HepG2 (cell line): ENCODE measurements around the gene BACH1. TPM values are rescaled to one million over a fixed set of nuclear protein-coding genes. Genes with fewer than 3 reads are reported as not detected.

ENCODE experiments used
- ATAC-seq: fragments of 200-7000 bp; cut with Tn5 transposase; 3 replicates; pipeline ENCODE4 v1.9.1; 2020; ENCODE audit warnings: mild to moderate bottlenecking, moderate library complexity
- BruUV-seq: library from RNA; stranded (reverse); fragments of 400-500 nt; replicated peaks from 2 replicates; lab custom pipeline; 2021; lab: Mats Ljungman, UMichigan
- CTCF ChIA-PET: fragments of 300-600 bp; formaldehyde crosslinking; extraction: SDS; loops from one replicate; lab custom pipeline; 2021; ENCODE audit warnings: low total read pairs, inconsistent platforms, low intra/inter-chr PET ratio; lab: Yijun Ruan, JAX
- POLR2A ChIA-PET: fragments of 350-600 bp; sonication (Branson Sonifier 250); formaldehyde crosslinking; loops from one replicate; lab custom pipeline; 2020; ENCODE audit warnings: antibody characterized with exemption, inconsistent platforms; lab: Yijun Ruan, JAX
- DNase-seq: peaks from one replicate; pipeline ENCODE4 v3.0.0-alpha.2; 2015; ENCODE audit warnings: low spot score
- FAIRE-seq: peaks from 3 replicates; lab custom pipeline; 2011; peaks lifted over from hg19 to GRCh38; lab: Jason Lieb, UNC
- H2AFZ ChIP-seq: one replicate; pipeline ENCODE4 v1.6.1; 2011; ENCODE audit warnings: low read length, inconsistent platforms
- H3K27ac ChIP-seq: fragments of 300-600 bp; 3 replicates; pipeline ENCODE4 v1.8.0; 2011; ENCODE audit warnings: mixed run types, mild to moderate bottlenecking, mixed read lengths, low read length, inconsistent platforms; ENCODE audit not compliant: insufficient read depth; ENCODE audit errors: extremely low read length
- H3K27me3 ChIP-seq, 2 experiments: fragments of 200-600 bp in 1 of 2; 2 replicates in 1 of 2; 3 replicates in 1 of 2; pipeline versions ENCODE4 v1.6.0 to v1.8.0; 2011; ENCODE audit warnings: low read length in 2 of 2, mild to moderate bottlenecking in 2 of 2, moderate library complexity in 2 of 2, inconsistent platforms in 1 of 2; ENCODE audit not compliant: insufficient read depth in 2 of 2, control insufficient read depth in 1 of 2
- H3K36me3 ChIP-seq, 2 experiments: fragments of 200-600 bp in 1 of 2; replicated peaks in 1 of 2; 2 replicates in 1 of 2; 3 replicates in 1 of 2; pipeline versions ENCODE4 v1.5.1 to v1.8.0; 2011; ENCODE audit warnings: low read length in 2 of 2, inconsistent platforms in 1 of 2; ENCODE audit not compliant: insufficient read depth in 2 of 2, control insufficient read depth in 1 of 2
- H3K4me1 ChIP-seq: 2 replicates; pipeline ENCODE4 v1.5.1; 2012; ENCODE audit warnings: low read length, inconsistent platforms; ENCODE audit not compliant: insufficient read depth
- H3K4me2 ChIP-seq: 2 replicates; pipeline ENCODE4 v1.6.0; 2011; ENCODE audit warnings: low read depth, low read length, inconsistent platforms
- H3K4me3 ChIP-seq, 3 experiments: fragments of 200-600 bp in 1 of 3; sonication (generic), shearing (Covaris generic) in 1 of 3; replicated peaks in 1 of 3; 2 replicates each; pipeline ENCODE4 v1.5.1; 2011 to 2016; ENCODE audit warnings: low read length in 3 of 3, inconsistent platforms in 2 of 3, low read depth in 2 of 3, mild to moderate bottlenecking in 2 of 3, control low read depth in 1 of 3, mixed read lengths in 1 of 3; ENCODE audit not compliant: insufficient read depth in 1 of 3
- H3K79me2 ChIP-seq: one replicate; pipeline ENCODE4 v1.6.1; 2011; ENCODE audit warnings: low read length, inconsistent platforms; ENCODE audit not compliant: insufficient read depth
- H3K9ac ChIP-seq: 2 replicates; pipeline ENCODE4 v1.6.0; 2011; ENCODE audit warnings: mild to moderate bottlenecking, low read depth, low read length, inconsistent platforms; ENCODE audit not compliant: insufficient read depth
- H3K9me3 ChIP-seq: 2 replicates; pipeline ENCODE4 v1.5.1; 2012; ENCODE audit warnings: mild to moderate bottlenecking, low read length
- H4K20me1 ChIP-seq: 2 replicates; pipeline ENCODE4 v1.6.0; 2011; ENCODE audit warnings: inconsistent platforms, mild to moderate bottlenecking, low read length, moderate library complexity; ENCODE audit not compliant: insufficient read depth
- CENPT ChIP-seq: sonication (generic); formaldehyde crosslinking; IDR thresholded peaks from 2 replicates; pipeline ENCODE4 v1.8.0; 2022; ENCODE audit warnings: low read depth, mild to moderate bottlenecking, moderate library complexity, missing genetic modification reagents
- HES4 ChIP-seq: sonication (generic); formaldehyde crosslinking; IDR thresholded peaks from 2 replicates; pipeline ENCODE4 v1.9.0; 2021; ENCODE audit warnings: mild to moderate bottlenecking, missing genetic modification reagents, borderline replicate concordance
- HMGA1 ChIP-seq: sonication (generic); formaldehyde crosslinking; conservative IDR thresholded peaks from 2 replicates; pipeline ENCODE4 v1.4.0; 2020; ENCODE audit warnings: missing genetic modification reagents
- KAT8 ChIP-seq: IDR thresholded peaks from 2 replicates; pipeline ENCODE4 v1.6.1; 2016; ENCODE audit warnings: missing genetic modification reagents, missing compliant biosample characterization
- MATR3 ChIP-seq: sonication (generic); formaldehyde crosslinking; IDR thresholded peaks from 2 replicates; pipeline ENCODE4 v1.4.0; 2020; ENCODE audit warnings: missing genetic modification reagents
- MED13 ChIP-seq: sonication (generic); formaldehyde crosslinking; IDR thresholded peaks from 2 replicates; pipeline ENCODE4 v1.5.0; 2020; ENCODE audit warnings: missing genetic modification reagents
- NFKBIZ ChIP-seq: IDR thresholded peaks from 2 replicates; pipeline ENCODE4 v1.6.1; 2018; ENCODE audit warnings: missing genetic modification reagents, missing compliant biosample characterization
- THAP11 ChIP-seq: IDR thresholded peaks from 2 replicates; pipeline ENCODE4 v1.6.1; 2016; ENCODE audit warnings: missing biosample characterization, missing genetic modification reagents
- ZFY ChIP-seq: sonication (generic); formaldehyde crosslinking; IDR thresholded peaks from 2 replicates; pipeline ENCODE4 v1.4.0; 2020; ENCODE audit warnings: missing genetic modification reagents
- ZKSCAN8 ChIP-seq: IDR thresholded peaks from 2 replicates; pipeline ENCODE4 v1.6.1; 2016; ENCODE audit warnings: borderline replicate concordance, missing genetic modification reagents, missing compliant biosample characterization
- ZNF552 ChIP-seq: sonication (generic); formaldehyde crosslinking; IDR thresholded peaks from 2 replicates; pipeline ENCODE4 v1.9.0; 2022; ENCODE audit warnings: missing genetic modification reagents, mild to moderate bottlenecking, borderline replicate concordance
- ZNF652 ChIP-seq: IDR thresholded peaks from 2 replicates; pipeline ENCODE4 v1.6.1; 2016; ENCODE audit warnings: low read depth, borderline replicate concordance
- WGBS: methylation state at CpG from one replicate; pipeline ENCODE4 v1.1.6; 2017; ENCODE audit warnings: low lambda C conversion rate; 5-methylcytosine and 5-hydroxymethylcytosine counted together
- in situ Hi-C: cut with HindIII; loops from 2 replicates; pipeline ENCODE4 v1.10.0; 2017; ENCODE audit warnings: low pct_unique_long_range_greater_than_20kb; ENCODE audit not compliant: extremely low pct_ligation_motif_present
- intact Hi-C: fragments of 100-400 bp; cut with micrococcal nuclease; formaldehyde crosslinking; loops from one replicate; pipeline ENCODE4 v1.10.0; 2022; ENCODE audit not compliant: unreplicated experiment
- polyA plus RNA-seq, 8 experiments: library from polyadenylated mRNA; depleted of rRNA in 3 of 8; stranded (reverse) in 7 of 8; unstranded in 1 of 8; fragments of >200 nt; fragmentation: Illumina TruSeq in 4 of 8; extraction: Trizol in 4 of 8; gene quantifications; 2 replicates each; pipeline versions ENCODE4 v1.2.1 to v1.2.3, GENCODE V29; 2011 to 2016; ENCODE audit warnings: low read depth in 4 of 8, missing spikeins in 1 of 8, mixed read lengths in 1 of 8; ENCODE audit not compliant: insufficient read depth in 1 of 8
- total RNA-seq, 5 experiments: library from RNA; depleted of rRNA; stranded (reverse); fragments of >200 nt; fragmentation: Illumina TruSeq; extraction: Trizol; gene quantifications; 2 replicates each; pipeline ENCODE4 v1.2.3, GENCODE V29; 2016; ENCODE audit warnings: low read depth in 1 of 5
- TF ChIP-seq, protein P1 (sequence below): sonication (generic); formaldehyde crosslinking; IDR thresholded peaks from 2 replicates; pipeline ENCODE4 v1.4.0; 2020; ENCODE audit warnings: mild to moderate bottlenecking, missing genetic modification reagents
- TF ChIP-seq, protein P2 (sequence below): sonication (generic); formaldehyde crosslinking; IDR thresholded peaks from 2 replicates; pipeline ENCODE4 v1.5.0; 2020; ENCODE audit warnings: missing genetic modification reagents

BACH1 gene
- total and polyA plus RNA-seq, 2 of the 13 experiments (the other 11 are each of a cell fraction or from before 2014, with no cell fraction given) = 16.5 to 51.7 TPM

DNA sequence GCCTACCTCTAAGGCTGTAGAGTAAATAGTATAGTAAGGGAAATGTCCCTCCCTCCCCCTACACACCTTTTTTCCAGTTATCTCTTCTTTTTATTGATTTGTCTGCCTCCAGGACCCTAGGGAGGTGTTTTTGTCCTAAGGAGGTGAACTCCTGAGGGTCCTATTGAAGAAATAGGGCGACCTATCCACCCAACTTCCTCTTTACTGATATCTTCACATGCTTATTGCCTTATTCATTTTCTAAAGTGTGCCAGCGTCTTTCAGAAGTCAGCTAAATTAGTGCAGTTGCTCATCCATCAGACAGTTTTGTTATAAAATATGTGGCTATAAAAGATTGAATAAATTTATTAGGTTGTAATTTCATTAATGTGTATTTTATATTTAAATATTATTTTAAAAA is 5.9 kb downstream of the BACH1 start:
- H3K4me1 ChIP-seq = peaks cover 66% of the 10 kb centered on the region
- H3K4me3 ChIP-seq = no peak overlapping the region
- FAIRE-seq = no peak
- no peak overlapping the region for H2AFZ ChIP-seq
- TF ChIP-seq ZNF552 (CRISPR knock-in tag) = no peak
- TF ChIP-seq, protein P1, sequence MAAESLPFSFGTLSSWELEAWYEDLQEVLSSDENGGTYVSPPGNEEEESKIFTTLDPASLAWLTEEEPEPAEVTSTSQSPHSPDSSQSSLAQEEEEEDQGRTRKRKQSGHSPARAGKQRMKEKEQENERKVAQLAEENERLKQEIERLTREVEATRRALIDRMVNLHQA (CRISPR knock-in tag) = no peak
- no peak for TF ChIP-seq MATR3 (CRISPR knock-in tag)
- TF ChIP-seq NFKBIZ (CRISPR knock-in tag) = no peak
- TF ChIP-seq, protein P2, sequence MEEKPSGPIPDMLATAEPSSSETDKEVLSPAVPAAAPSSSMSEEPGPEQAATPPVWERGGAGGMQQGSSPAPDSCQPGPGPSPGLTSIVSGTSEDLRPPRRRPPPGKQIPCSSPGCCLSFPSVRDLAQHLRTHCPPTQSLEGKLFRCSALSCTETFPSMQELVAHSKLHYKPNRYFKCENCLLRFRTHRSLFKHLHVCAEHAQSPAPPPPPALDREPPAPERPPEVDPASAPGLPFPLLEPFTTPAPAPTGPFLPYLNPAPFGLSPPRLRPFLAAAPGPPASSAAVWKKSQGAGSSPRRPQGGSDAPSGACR (CRISPR knock-in tag) = no peak
- TF ChIP-seq MED13 = no peak
- TF ChIP-seq ZKSCAN8 = no peak
- no peak for TF ChIP-seq CENPT
- TF ChIP-seq KAT8 (CRISPR knock-in tag) = no peak
- TF ChIP-seq HMGA1 (CRISPR knock-in tag) = no peak
- no peak for TF ChIP-seq ZFY (CRISPR knock-in tag)
- TF ChIP-seq ZNF652 (CRISPR knock-in tag) = no peak
- TF ChIP-seq HES4 (CRISPR knock-in tag) = no peak
- no peak for TF ChIP-seq THAP11 (CRISPR knock-in tag)
- 89% methylated on average over 2 of the region's 2 CpGs for WGBS
- no peaks in the 10 kb centered on the region; a peak in 1 of 5 replicates for H3K27me3 ChIP-seq
- no peaks in the 10 kb centered on the region for H3K9me3 ChIP-seq
- no TSS peak for BruUV-seq
- H3K9ac ChIP-seq = no peak overlapping the region
- in situ Hi-C loops = no loop called here
- ChIA-PET CTCF (no interaction called here), POLR2A (no interaction called here)
- intact Hi-C loops = no loop called here
- DNase-seq = no peak
- peaks cover 1 to 2% of the 10 kb centered on the region in 2 experiments; a peak in 1 of 5 replicates for H3K36me3 ChIP-seq
- ATAC-seq = no peak
- peaks cover 99% of the 10 kb centered on the region for H3K79me2 ChIP-seq
- H3K27ac ChIP-seq = no peak overlapping the region
- peaks cover 87% of the 10 kb centered on the region for H4K20me1 ChIP-seq
- H3K4me2 ChIP-seq = no peak overlapping the region; the same call in 1 of the 2 replicates
